ENCODE results near the gene PLXDC2.

PLXDC2 gene

DNA sequence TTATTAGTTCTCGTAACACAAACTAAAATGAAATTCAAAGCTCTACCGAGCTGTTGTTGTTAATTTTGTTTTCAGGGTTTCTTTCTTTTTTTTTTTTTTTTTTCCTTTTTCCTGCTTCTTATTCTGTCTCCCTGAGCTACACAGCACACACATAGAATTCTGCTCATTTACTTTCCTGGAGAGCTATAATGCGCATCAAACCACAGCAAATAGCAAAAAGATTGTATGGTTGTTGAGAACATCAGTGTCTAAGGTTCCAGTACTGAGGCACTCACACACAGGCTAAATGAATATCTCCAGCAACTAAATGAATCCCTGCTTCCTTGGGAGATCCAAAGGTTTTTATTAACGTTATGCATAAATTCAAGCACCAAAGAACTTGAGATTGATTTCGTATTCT is 418.3 kb downstream of the PLXDC2 start:
- H3K36me3 ChIP-seq (ENCODE audit: control insufficient read depth in 2 of 2, insufficient read depth in 1 of 2, low read length in 2 of 2), result no peaks in the 10 kb centered on the region
- CTCF ChIA-PET, result interaction anchor here (1.0 kb wide), 1 partner anchor 88 kb away, joined by 3 read pairs; no protein-coding TSS in a partner anchor

DNA sequence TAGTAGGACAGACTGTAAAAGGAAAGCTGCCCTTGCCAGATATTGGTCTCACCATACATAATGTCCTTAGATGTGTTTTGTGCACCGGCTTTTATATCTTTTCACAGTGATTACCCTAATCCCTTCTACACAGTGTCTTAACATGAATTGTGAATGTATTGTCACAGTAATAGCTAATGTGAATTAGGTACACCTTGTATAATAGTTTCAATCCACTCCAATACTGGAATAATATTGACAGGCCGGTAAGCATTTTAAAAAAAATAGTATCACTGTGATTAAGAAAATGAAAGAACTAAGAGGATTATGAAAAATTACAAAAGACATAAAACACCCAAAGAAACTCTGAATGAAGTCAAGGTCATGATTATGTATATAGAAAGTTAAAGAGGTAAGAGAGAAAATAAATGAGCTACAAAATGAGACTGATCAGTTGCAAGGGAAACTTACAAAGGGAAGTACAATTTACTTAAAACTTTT is 420.9 kb downstream of the PLXDC2 start:
- TF ChIP-seq ZNF623 (tag by site-specific recombination; IDR thresholded peaks at IDR 0.05), result no peak
- no peak for TF ChIP-seq ZNF48 (tag by site-specific recombination; IDR thresholded peaks at IDR 0.05)
- TF ChIP-seq ZNF394 (tag by site-specific recombination; IDR thresholded peaks at IDR 0.05; ENCODE audit: borderline replicate concordance), result no peak
- no peak for TF ChIP-seq KLF1 (tag by site-specific recombination; IDR thresholded peaks at IDR 0.05)
- no peak for TF ChIP-seq ZNF658 (tag by site-specific recombination; IDR thresholded peaks at IDR 0.05)
- no peak for TF ChIP-seq ZNF221 (tag by site-specific recombination; IDR thresholded peaks at IDR 0.05; ENCODE audit: borderline replicate concordance)
- TF ChIP-seq ZNF302 (tag by site-specific recombination; IDR thresholded peaks at IDR 0.05; ENCODE audit: low read depth), result no peak
- no peak for TF ChIP-seq ZNF776 (tag by site-specific recombination; IDR thresholded peaks at IDR 0.05; ENCODE audit: borderline replicate concordance)

More for the DNA sequence above, 418.3 kb downstream of the PLXDC2 start:
- Histone ChIP-seq H3K4me1 (ENCODE audit: control insufficient read depth, insufficient read depth, low read length) (no peaks in the 10 kb centered on the region), H3K27ac (ENCODE audit: extremely low read depth, low read depth, low read length) (no peak overlapping the region), H3K4me3 (ENCODE audit: low read depth, low read length) (no peak overlapping the region), H3K9me3 (ENCODE audit: control insufficient read depth, insufficient read depth, low read depth, low read length) (no peaks in the 10 kb centered on the region)
- TF ChIP-seq, protein P1, sequence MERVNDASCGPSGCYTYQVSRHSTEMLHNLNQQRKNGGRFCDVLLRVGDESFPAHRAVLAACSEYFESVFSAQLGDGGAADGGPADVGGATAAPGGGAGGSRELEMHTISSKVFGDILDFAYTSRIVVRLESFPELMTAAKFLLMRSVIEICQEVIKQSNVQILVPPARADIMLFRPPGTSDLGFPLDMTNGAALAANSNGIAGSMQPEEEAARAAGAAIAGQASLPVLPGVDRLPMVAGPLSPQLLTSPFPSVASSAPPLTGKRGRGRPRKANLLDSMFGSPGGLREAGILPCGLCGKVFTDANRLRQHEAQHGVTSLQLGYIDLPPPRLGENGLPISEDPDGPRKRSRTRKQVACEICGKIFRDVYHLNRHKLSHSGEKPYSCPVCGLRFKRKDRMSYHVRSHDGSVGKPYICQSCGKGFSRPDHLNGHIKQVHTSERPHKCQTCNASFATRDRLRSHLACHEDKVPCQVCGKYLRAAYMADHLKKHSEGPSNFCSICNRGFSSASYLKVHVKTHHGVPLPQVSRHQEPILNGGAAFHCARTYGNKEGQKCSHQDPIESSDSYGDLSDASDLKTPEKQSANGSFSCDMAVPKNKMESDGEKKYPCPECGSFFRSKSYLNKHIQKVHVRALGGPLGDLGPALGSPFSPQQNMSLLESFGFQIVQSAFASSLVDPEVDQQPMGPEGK (tag by site-specific recombination; IDR thresholded peaks at IDR 0.05), result no peak
- POLR2A ChIA-PET, result no interaction called here

DNA sequence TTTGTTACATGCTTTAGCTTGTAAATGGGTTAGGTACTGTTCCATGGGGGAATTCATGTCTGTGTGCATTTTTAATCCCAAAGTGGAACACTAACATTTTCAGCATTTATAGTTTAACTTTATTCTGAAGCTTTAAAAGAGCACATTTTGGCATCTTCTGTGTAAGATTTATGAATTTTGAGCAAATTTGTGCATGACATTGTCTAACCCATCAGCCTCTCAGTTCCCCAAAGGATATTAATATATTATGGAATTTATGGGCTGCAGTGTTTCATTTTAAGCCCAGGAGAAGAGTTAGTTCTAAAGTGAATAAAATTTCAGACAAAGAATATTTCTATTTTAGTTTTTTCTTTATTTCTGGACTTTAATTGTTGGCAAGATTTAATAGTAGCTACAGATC is 421.4 kb downstream of the PLXDC2 start:
- POLR2A ChIA-PET, result no interaction called here
- no peak for TF ChIP-seq ZNF23 (tag by site-specific recombination; IDR thresholded peaks at IDR 0.05; ENCODE audit: borderline replicate concordance)
- TF ChIP-seq ZBTB48 (tag by site-specific recombination; IDR thresholded peaks at IDR 0.05), result no peak
- TF ChIP-seq, protein P2, sequence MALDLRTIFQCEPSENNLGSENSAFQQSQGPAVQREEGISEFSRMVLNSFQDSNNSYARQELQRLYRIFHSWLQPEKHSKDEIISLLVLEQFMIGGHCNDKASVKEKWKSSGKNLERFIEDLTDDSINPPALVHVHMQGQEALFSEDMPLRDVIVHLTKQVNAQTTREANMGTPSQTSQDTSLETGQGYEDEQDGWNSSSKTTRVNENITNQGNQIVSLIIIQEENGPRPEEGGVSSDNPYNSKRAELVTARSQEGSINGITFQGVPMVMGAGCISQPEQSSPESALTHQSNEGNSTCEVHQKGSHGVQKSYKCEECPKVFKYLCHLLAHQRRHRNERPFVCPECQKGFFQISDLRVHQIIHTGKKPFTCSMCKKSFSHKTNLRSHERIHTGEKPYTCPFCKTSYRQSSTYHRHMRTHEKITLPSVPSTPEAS (tag by site-specific recombination; IDR thresholded peaks at IDR 0.05), result no peak
- TF ChIP-seq, protein P3, sequence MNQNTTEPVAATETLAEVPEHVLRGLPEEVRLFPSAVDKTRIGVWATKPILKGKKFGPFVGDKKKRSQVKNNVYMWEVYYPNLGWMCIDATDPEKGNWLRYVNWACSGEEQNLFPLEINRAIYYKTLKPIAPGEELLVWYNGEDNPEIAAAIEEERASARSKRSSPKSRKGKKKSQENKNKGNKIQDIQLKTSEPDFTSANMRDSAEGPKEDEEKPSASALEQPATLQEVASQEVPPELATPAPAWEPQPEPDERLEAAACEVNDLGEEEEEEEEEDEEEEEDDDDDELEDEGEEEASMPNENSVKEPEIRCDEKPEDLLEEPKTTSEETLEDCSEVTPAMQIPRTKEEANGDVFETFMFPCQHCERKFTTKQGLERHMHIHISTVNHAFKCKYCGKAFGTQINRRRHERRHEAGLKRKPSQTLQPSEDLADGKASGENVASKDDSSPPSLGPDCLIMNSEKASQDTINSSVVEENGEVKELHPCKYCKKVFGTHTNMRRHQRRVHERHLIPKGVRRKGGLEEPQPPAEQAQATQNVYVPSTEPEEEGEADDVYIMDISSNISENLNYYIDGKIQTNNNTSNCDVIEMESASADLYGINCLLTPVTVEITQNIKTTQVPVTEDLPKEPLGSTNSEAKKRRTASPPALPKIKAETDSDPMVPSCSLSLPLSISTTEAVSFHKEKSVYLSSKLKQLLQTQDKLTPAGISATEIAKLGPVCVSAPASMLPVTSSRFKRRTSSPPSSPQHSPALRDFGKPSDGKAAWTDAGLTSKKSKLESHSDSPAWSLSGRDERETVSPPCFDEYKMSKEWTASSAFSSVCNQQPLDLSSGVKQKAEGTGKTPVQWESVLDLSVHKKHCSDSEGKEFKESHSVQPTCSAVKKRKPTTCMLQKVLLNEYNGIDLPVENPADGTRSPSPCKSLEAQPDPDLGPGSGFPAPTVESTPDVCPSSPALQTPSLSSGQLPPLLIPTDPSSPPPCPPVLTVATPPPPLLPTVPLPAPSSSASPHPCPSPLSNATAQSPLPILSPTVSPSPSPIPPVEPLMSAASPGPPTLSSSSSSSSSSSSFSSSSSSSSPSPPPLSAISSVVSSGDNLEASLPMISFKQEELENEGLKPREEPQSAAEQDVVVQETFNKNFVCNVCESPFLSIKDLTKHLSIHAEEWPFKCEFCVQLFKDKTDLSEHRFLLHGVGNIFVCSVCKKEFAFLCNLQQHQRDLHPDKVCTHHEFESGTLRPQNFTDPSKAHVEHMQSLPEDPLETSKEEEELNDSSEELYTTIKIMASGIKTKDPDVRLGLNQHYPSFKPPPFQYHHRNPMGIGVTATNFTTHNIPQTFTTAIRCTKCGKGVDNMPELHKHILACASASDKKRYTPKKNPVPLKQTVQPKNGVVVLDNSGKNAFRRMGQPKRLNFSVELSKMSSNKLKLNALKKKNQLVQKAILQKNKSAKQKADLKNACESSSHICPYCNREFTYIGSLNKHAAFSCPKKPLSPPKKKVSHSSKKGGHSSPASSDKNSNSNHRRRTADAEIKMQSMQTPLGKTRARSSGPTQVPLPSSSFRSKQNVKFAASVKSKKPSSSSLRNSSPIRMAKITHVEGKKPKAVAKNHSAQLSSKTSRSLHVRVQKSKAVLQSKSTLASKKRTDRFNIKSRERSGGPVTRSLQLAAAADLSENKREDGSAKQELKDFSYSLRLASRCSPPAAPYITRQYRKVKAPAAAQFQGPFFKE (tag by site-specific recombination; IDR thresholded peaks at IDR 0.05; ENCODE audit: borderline replicate concordance), result no peak
- TF ChIP-seq ZNF16 (tag by site-specific recombination; IDR thresholded peaks at IDR 0.05; ENCODE audit: low read depth), result no peak
- no peak for TF ChIP-seq ZNF626 (tag by site-specific recombination; IDR thresholded peaks at IDR 0.05)
- TF ChIP-seq ZNF768 (tag by site-specific recombination; IDR thresholded peaks at IDR 0.05), result no peak

More for the DNA sequence above, 420.9 kb downstream of the PLXDC2 start:
- Histone ChIP-seq H3K27ac (ENCODE audit: extremely low read depth, low read depth, low read length) (no peak overlapping the region), H3K9me3 (ENCODE audit: control insufficient read depth, insufficient read depth, low read depth, low read length) (no peaks in the 10 kb centered on the region), H3K4me1 (ENCODE audit: control insufficient read depth, insufficient read depth, low read length) (no peaks in the 10 kb centered on the region), H3K36me3 (ENCODE audit: control insufficient read depth in 2 of 2, insufficient read depth in 1 of 2, low read length in 2 of 2) (no peaks in the 10 kb centered on the region), H3K4me3 (ENCODE audit: low read depth, low read length) (no peak overlapping the region)
- CTCF ChIA-PET, result interaction anchor here (0.7 kb wide), 1 partner anchor 51 kb away, joined by 3 read pairs; no protein-coding TSS in a partner anchor
- POLR2A ChIA-PET, result no interaction called here

More for the DNA sequence above, 421.4 kb downstream of the PLXDC2 start:
- no peaks in the 10 kb centered on the region for H3K4me1 ChIP-seq (ENCODE audit: control insufficient read depth, insufficient read depth, low read length)
- H3K36me3 ChIP-seq (ENCODE audit: control insufficient read depth in 2 of 2, insufficient read depth in 1 of 2, low read length in 2 of 2), result no peaks in the 10 kb centered on the region
- no peaks in the 10 kb centered on the region for H3K9me3 ChIP-seq (ENCODE audit: control insufficient read depth, insufficient read depth, low read depth, low read length)
- H3K4me3 ChIP-seq (ENCODE audit: low read depth, low read length), result no peak overlapping the region
- CTCF ChIA-PET, result no interaction called here
- H3K27ac ChIP-seq (ENCODE audit: extremely low read depth, low read depth, low read length), result no peak overlapping the region
